Naive thymus-derived CD8-positive, alpha-beta T cell (primary cell): ENCODE data around the gene AFTPH. TPM values are rescaled to one million over a fixed set of nuclear protein-coding genes. Genes with fewer than 3 reads are reported as not detected.

Experiments used
- ATAC-seq, 2 donors: fragments of 150-1000 bp; cut with Tn5 transposase in 1 of 2; sonication (Bioruptor Pico), chemical (Tn5 transposase) in 1 of 2; 1 replicate in 1 of 2; 2 replicates in 1 of 2; pipeline ENCODE4 v1.10.0; 2021; ENCODE audit warnings: mild to moderate bottlenecking in 2 of 2, moderate library complexity in 2 of 2
- POLR2A ChIA-PET: fragments of 350-600 bp; sonication (Branson Sonifier 250); formaldehyde crosslinking; loops from one replicate; lab custom pipeline; 2021; ENCODE audit warnings: antibody characterized with exemption; lab: Charles Lee
- DNase-seq, 10 donors: peaks; one replicate each; pipeline versions ENCODE4 v3.0.0 to v3.0.0-alpha.2; 2020 to 2022
- H3K27ac Mint-ChIP-seq, 10 donors: one replicate each; pipeline ENCODE4 v1.8.0; 2020 to 2022; ENCODE audit warnings: mild to moderate bottlenecking in 10 of 10, mixed read lengths in 10 of 10, moderate library complexity in 4 of 10, inconsistent platforms in 1 of 10
- H3K27me3 Mint-ChIP-seq, 5 donors: one replicate each; pipeline ENCODE4 v1.8.0; 2021 to 2022; ENCODE audit warnings: mixed read lengths in 5 of 5
- H3K36me3 Mint-ChIP-seq, 3 donors: one replicate each; pipeline ENCODE4 v1.8.0; 2020 to 2022; ENCODE audit warnings: mixed read lengths in 3 of 3, mild to moderate bottlenecking in 2 of 3, inconsistent platforms in 1 of 3
- H3K4me1 Mint-ChIP-seq, 4 donors: one replicate each; pipeline ENCODE4 v1.8.0; 2021 to 2022; ENCODE audit warnings: mixed read lengths in 4 of 4
- H3K4me3 Mint-ChIP-seq, 10 donors: one replicate each; pipeline ENCODE4 v1.8.0; 2020 to 2022; ENCODE audit warnings: mild to moderate bottlenecking in 10 of 10, mixed read lengths in 10 of 10, moderate library complexity in 6 of 10, inconsistent platforms in 1 of 10
- H3K9me3 Mint-ChIP-seq, 9 donors: one replicate each; pipeline ENCODE4 v1.8.0; 2020 to 2022; ENCODE audit warnings: mixed read lengths in 9 of 9, mild to moderate bottlenecking in 3 of 9, inconsistent platforms in 1 of 9, moderate library complexity in 1 of 9
- polyA plus RNA-seq, 3 donors: library from polyadenylated mRNA; unstranded; fragments of 300-500 nt; fragmentation: Illumina TruSeq; gene quantifications; one replicate each; pipeline ENCODE4 v1.2.3, GENCODE V29; 2021
- total RNA-seq, 8 experiments: library from RNA in 2 of 8; stranded (reverse) in 2 of 8; gene quantifications; one replicate each; pipeline ENCODE4 v1.2.3 and lab custom pipeline; 2021 to 2026

Gene AFTPH
- total and polyA plus RNA-seq, 5 experiments from 2014 or later = 20.9 to 51.6 (median 23.6) TPM

- POLR2A ChIA-PET = no interaction called here
- DNase-seq (no peak), ATAC-seq (no peak)
- Mint-ChIP-seq H3K27me3 (no peaks in the 10 kb centered on the region), H3K4me3 (no peak overlapping the region), H3K27ac (peak overlapping the region in 1 of 10 donors; percentile 37), H3K36me3 (peaks cover 0 to 59% (median 8%) of the 10 kb centered on the region in 3 donors), H3K9me3 (no peaks in the 10 kb centered on the region), H3K4me1 (peaks cover 0 to 4% (median 4%) of the 10 kb centered on the region in 4 donors)
Measured at GRCh38 chr2:64581777-64582539, 57.8 kb downstream of the AFTPH start.

GRCh38 chr2:64582774-64583340 is 58.7 kb downstream of the AFTPH start:
- ATAC-seq (no peak), DNase-seq (no peak)
- peaks cover 0 to 7% (median 5%) of the 10 kb centered on the region in 4 donors for H3K4me1 Mint-ChIP-seq
- no peaks in the 10 kb centered on the region for H3K27me3 Mint-ChIP-seq
- H3K27ac Mint-ChIP-seq = peak overlapping the region in 1 of 10 donors; percentile 37
- peaks cover 0 to 55% (median 6%) of the 10 kb centered on the region in 3 donors for H3K36me3 Mint-ChIP-seq
- H3K9me3 Mint-ChIP-seq = no peaks in the 10 kb centered on the region
- POLR2A ChIA-PET = interaction anchor here (0.7 to 0.9 kb wide), 2 partner anchors 28 to 469 kb away, joined by 7 read pairs; no protein-coding TSS in a partner anchor
- H3K4me3 Mint-ChIP-seq = no peak overlapping the region

- POLR2A ChIA-PET = no interaction called here
- ATAC-seq (no peak), DNase-seq (no peak)
- peaks cover 0 to 66% (median 0%) of the 10 kb centered on the region in 3 donors for H3K36me3 Mint-ChIP-seq
- H3K4me1 Mint-ChIP-seq = peaks cover 0 to 9% (median 5%) of the 10 kb centered on the region in 4 donors
- no peaks in the 10 kb centered on the region for H3K27me3 Mint-ChIP-seq
- no peaks in the 10 kb centered on the region for H3K9me3 Mint-ChIP-seq
- H3K4me3 Mint-ChIP-seq = no peak overlapping the region
- H3K27ac Mint-ChIP-seq = peak overlapping the region in 1 of 10 donors; percentile 15
Measured at GRCh38 chr2:64586054-64586453, 61.9 kb downstream of the AFTPH start.

GRCh38 chr2:64586883-64587481 is 62.9 kb downstream of the AFTPH start:
- H3K27me3 Mint-ChIP-seq = no peaks in the 10 kb centered on the region
- ATAC-seq (peak; percentile 52 to 69), DNase-seq (peak in 3 of 10 donors; percentile 48 to 55 (median 51))
- peak overlapping the region in 1 of 10 donors; percentile 19 for H3K27ac Mint-ChIP-seq
- H3K9me3 Mint-ChIP-seq = no peaks in the 10 kb centered on the region
- H3K36me3 Mint-ChIP-seq = peaks cover 0 to 73% (median 0%) of the 10 kb centered on the region in 3 donors
- H3K4me3 Mint-ChIP-seq = no peak overlapping the region
- peaks cover 0 to 9% (median 5%) of the 10 kb centered on the region in 4 donors for H3K4me1 Mint-ChIP-seq
- POLR2A ChIA-PET = interaction anchor here (1.6 kb wide), 1 partner anchor 282 kb away, joined by 3 read pairs; no protein-coding TSS in a partner anchor

GRCh38 chr2:64587561-64587960 is 63.4 kb downstream of the AFTPH start:
- Mint-ChIP-seq H3K9me3 (no peaks in the 10 kb centered on the region), H3K27me3 (no peaks in the 10 kb centered on the region), H3K27ac (no peak overlapping the region), H3K4me3 (no peak overlapping the region), H3K4me1 (peaks cover 0 to 9% (median 5%) of the 10 kb centered on the region in 4 donors), H3K36me3 (peaks cover 0 to 76% (median 4%) of the 10 kb centered on the region in 3 donors)
- POLR2A ChIA-PET = interaction anchor here (1.6 kb wide), 1 partner anchor 282 kb away, joined by 3 read pairs; no protein-coding TSS in a partner anchor
- DNase-seq (no peak), ATAC-seq (no peak)

- DNase-seq (no peak), ATAC-seq (no peak)
- Mint-ChIP-seq H3K4me1 (peaks cover 0 to 9% (median 5%) of the 10 kb centered on the region in 4 donors), H3K9me3 (no peaks in the 10 kb centered on the region), H3K27ac (peak overlapping the region in 1 of 10 donors; percentile 46), H3K4me3 (no peak overlapping the region), H3K27me3 (no peaks in the 10 kb centered on the region), H3K36me3 (peaks cover 0 to 63% (median 7%) of the 10 kb centered on the region in 3 donors)
- POLR2A ChIA-PET = interaction anchor here (0.7 kb wide), 1 partner anchor 38 kb away, joined by 3 read pairs; no protein-coding TSS in a partner anchor
Measured at GRCh38 chr2:64591188-64591587, 67.1 kb downstream of the AFTPH start.

- POLR2A ChIA-PET = no interaction called here
- H3K9me3 Mint-ChIP-seq = no peaks in the 10 kb centered on the region
Measured at GRCh38 chr2:64593035-64593655, 69.0 kb downstream of the AFTPH start.

GRCh38 chr2:64594226-64594989 is 70.3 kb downstream of the AFTPH start:
- POLR2A ChIA-PET = interaction anchor here (0.5 to 1.4 kb wide), 5 partner anchors 11 to 578 kb away, joined by 3 to 8 read pairs (median 4); partner anchors contain the start of gene SERTAD2
- ATAC-seq = no peak
- Mint-ChIP-seq H3K36me3 (peaks cover 0 to 38% (median 7%) of the 10 kb centered on the region in 3 donors), H3K9me3 (no peaks in the 10 kb centered on the region), H3K4me1 (peaks cover 0 to 5% (median 2%) of the 10 kb centered on the region in 4 donors), H3K27ac (peak overlapping the region in 1 of 10 donors; percentile 34), H3K27me3 (no peaks in the 10 kb centered on the region), H3K4me3 (no peak overlapping the region)
- no peak for DNase-seq

More at GRCh38 chr2:64593035-64593655, 69.0 kb downstream of the AFTPH start:
- ATAC-seq = no peak
- no peak overlapping the region for H3K4me3 Mint-ChIP-seq
- H3K36me3 Mint-ChIP-seq = peaks cover 0 to 50% (median 7%) of the 10 kb centered on the region in 3 donors
- H3K27ac Mint-ChIP-seq = peak overlapping the region in 1 of 10 donors; percentile 1
- DNase-seq = no peak
- peaks cover 0 to under 1% (median 0%) of the 10 kb centered on the region in 4 donors for H3K4me1 Mint-ChIP-seq
- H3K27me3 Mint-ChIP-seq = no peaks in the 10 kb centered on the region

- H3K27ac Mint-ChIP-seq = no peak overlapping the region
- peaks cover 0 to 28% (median 7%) of the 10 kb centered on the region in 3 donors for H3K36me3 Mint-ChIP-seq
- POLR2A ChIA-PET = interaction anchor here (0.6 to 1.4 kb wide), 6 partner anchors 10 to 475 kb away, joined by 3 to 6 read pairs (median 4); partner anchors contain the start of gene SERTAD2
- DNase-seq (no peak), ATAC-seq (no peak)
- no peaks in the 10 kb centered on the region for H3K9me3 Mint-ChIP-seq
- H3K27me3 Mint-ChIP-seq = no peaks in the 10 kb centered on the region
- H3K4me1 Mint-ChIP-seq = peaks cover 0 to 11% (median 3%) of the 10 kb centered on the region in 4 donors
- no peak overlapping the region for H3K4me3 Mint-ChIP-seq
Measured at GRCh38 chr2:64595397-64596176, 71.5 kb downstream of the AFTPH start.

GRCh38 chr2:64598226-64598625 is 74.1 kb downstream of the AFTPH start:
- H3K36me3 Mint-ChIP-seq = peaks cover 0 to 3% (median 0%) of the 10 kb centered on the region in 3 donors
- H3K4me1 Mint-ChIP-seq = peaks cover 0 to 11% (median 3%) of the 10 kb centered on the region in 4 donors
- POLR2A ChIA-PET = no interaction called here

GRCh38 chr2:64599469-64599868 is 75.3 kb downstream of the AFTPH start:
- no peak overlapping the region for H3K27ac Mint-ChIP-seq
- H3K9me3 Mint-ChIP-seq = no peaks in the 10 kb centered on the region
- peaks cover 0 to 11% (median 3%) of the 10 kb centered on the region in 4 donors for H3K4me1 Mint-ChIP-seq
- POLR2A ChIA-PET = no interaction called here
- no peaks in the 10 kb centered on the region for H3K27me3 Mint-ChIP-seq
- peaks cover 0 to 3% (median 0%) of the 10 kb centered on the region in 3 donors for H3K36me3 Mint-ChIP-seq
- no peak for ATAC-seq
- H3K4me3 Mint-ChIP-seq = no peak overlapping the region
- DNase-seq = no peak

More at GRCh38 chr2:64598226-64598625, 74.1 kb downstream of the AFTPH start:
- ATAC-seq = no peak
- Mint-ChIP-seq H3K9me3 (no peaks in the 10 kb centered on the region), H3K27me3 (no peaks in the 10 kb centered on the region), H3K4me3 (no peak overlapping the region), H3K27ac (no peak overlapping the region)
- no peak for DNase-seq
